H1 (cell line): Measurements from ENCODE around the gene MYH10. TPM values are rescaled to one million over a fixed set of nuclear protein-coding genes. Genes with fewer than 3 reads are reported as not detected.

Source experiments
- CTCF ChIA-PET: fragments of 300-600 bp; sonication (Branson Sonifier 250); formaldehyde crosslinking; loops from one replicate; lab custom pipeline; 2021; ENCODE audit not compliant: partially characterized antibody; lab: Charles Lee
- POLR2A ChIA-PET: fragments of 300-600 bp; sonication (Branson Sonifier 250); formaldehyde crosslinking; loops from one replicate; lab custom pipeline; 2021; ENCODE audit warnings: inconsistent platforms; ENCODE audit not compliant: partially characterized antibody; lab: Charles Lee
- DNase-seq, 2 experiments: peaks; one replicate each; pipeline versions ENCODE4 v3.0.0 to v3.0.0-alpha.2; 2010 to 2022; ENCODE audit warnings: low spot score in 2 of 2, low read depth in 1 of 2, mixed read lengths in 1 of 2
- FAIRE-seq: peaks from 2 replicates; lab custom pipeline; 2011; peaks lifted over from hg19 to GRCh38; lab: Jason Lieb, UNC
- H2AFZ ChIP-seq: 2 replicates; pipeline ENCODE4 v1.8.1; 2012; ENCODE audit warnings: low read length, inconsistent platforms
- H2AK5ac ChIP-seq: 2 replicates; pipeline ENCODE4 v1.6.1; 2013; ENCODE audit warnings: low read depth, low read length
- H2BK120ac ChIP-seq: replicated peaks from 2 replicates; pipeline ENCODE3; 2013; ENCODE audit warnings: low read depth, low read length, inconsistent platforms
- H2BK12ac ChIP-seq: 2 replicates; pipeline ENCODE4 v1.6.1; 2013; ENCODE audit warnings: low read depth, low read length
- H2BK15ac ChIP-seq: 2 replicates; pipeline ENCODE4 v1.6.1; 2013; ENCODE audit warnings: low read length
- H2BK20ac ChIP-seq: 2 replicates; pipeline ENCODE4 v1.6.1; 2013; ENCODE audit warnings: low read length
- H2BK5ac ChIP-seq: 2 replicates; pipeline ENCODE4 v1.6.1; 2013; ENCODE audit warnings: low read depth, low read length
- H3K14ac ChIP-seq: 2 replicates; pipeline ENCODE4 v1.6.1; 2013; ENCODE audit warnings: inconsistent platforms; ENCODE audit not compliant: insufficient read length
- H3K18ac ChIP-seq: 2 replicates; pipeline ENCODE4 v1.6.1; 2013; ENCODE audit warnings: low read length; ENCODE audit errors: extremely low read depth
- H3K23ac ChIP-seq: 2 replicates; pipeline ENCODE4 v1.6.1; 2013; ENCODE audit warnings: inconsistent platforms; ENCODE audit not compliant: insufficient read length
- H3K23me2 ChIP-seq: 2 replicates; pipeline ENCODE4 v1.6.1; 2013; ENCODE audit warnings: low read depth, low read length
- H3K27ac ChIP-seq: 2 replicates; pipeline ENCODE4 v1.6.1; 2011; ENCODE audit warnings: low read depth, low read length, inconsistent platforms
- H3K27me3 ChIP-seq, 4 experiments: replicated peaks in 1 of 4; 1 replicate in 1 of 4; 2 replicates in 3 of 4; pipeline versions ENCODE4 v1.6.1 to v1.8.1; 2011 to 2013; ENCODE audit warnings: low read length in 3 of 4, mild to moderate bottlenecking in 3 of 4, inconsistent platforms in 2 of 4, mixed read lengths in 2 of 4, moderate library complexity in 1 of 4; ENCODE audit not compliant: control insufficient read depth in 3 of 4, insufficient read depth in 3 of 4; ENCODE audit errors: extremely low read depth in 1 of 4
- H3K36me3 ChIP-seq, 4 experiments: 2 replicates each; pipeline versions ENCODE4 v1.6.1 to v1.8.1; 2011 to 2013; ENCODE audit warnings: mild to moderate bottlenecking in 4 of 4, low read length in 3 of 4, moderate library complexity in 2 of 4, control low read depth in 1 of 4, inconsistent platforms in 1 of 4; ENCODE audit not compliant: insufficient read depth in 4 of 4, control insufficient read depth in 2 of 4
- H3K4ac ChIP-seq: replicated peaks from 2 replicates; pipeline ENCODE3; 2013; ENCODE audit warnings: low read length, low read depth, mixed read lengths, inconsistent platforms; ENCODE audit not compliant: insufficient read length
- H3K4me1 ChIP-seq, 4 experiments: replicated peaks in 1 of 4; 1 replicate in 1 of 4; 2 replicates in 3 of 4; pipeline versions ENCODE4 v1.6.1 to v1.8.1; 2011 to 2013; ENCODE audit warnings: low read length in 3 of 4, inconsistent platforms in 2 of 4, mixed read lengths in 1 of 4; ENCODE audit not compliant: insufficient read depth in 4 of 4, control insufficient read depth in 3 of 4
- H3K4me2 ChIP-seq, 2 experiments: 2 replicates each; pipeline versions ENCODE4 v1.6.1 to v1.8.1; 2011 to 2013; ENCODE audit warnings: low read depth in 2 of 2, low read length in 2 of 2, control low read depth in 1 of 2, inconsistent platforms in 1 of 2, mild to moderate bottlenecking in 1 of 2; ENCODE audit not compliant: insufficient read depth in 1 of 2
- H3K4me3 ChIP-seq, 4 experiments: fragments of 200-600, 300-600 bp in 1 of 4; sonication (generic), shearing (Covaris generic), sonication (Bioruptor Twin) in 1 of 4; 2 replicates each; pipeline versions ENCODE4 v1.5.1 to v1.8.1; 2011 to 2016; ENCODE audit warnings: low read length in 4 of 4, low read depth in 3 of 4, control low read depth in 2 of 4, inconsistent platforms in 2 of 4, mild to moderate bottlenecking in 2 of 4, mixed read lengths in 1 of 4, moderate library complexity in 1 of 4; ENCODE audit not compliant: insufficient read depth in 2 of 4; ENCODE audit errors: extremely low read depth in 1 of 4
- H3K56ac ChIP-seq: replicated peaks from 2 replicates; pipeline ENCODE3; 2013; ENCODE audit warnings: low read depth, mild to moderate bottlenecking, mixed read lengths, low read length, inconsistent platforms; ENCODE audit not compliant: insufficient read length
- H3K79me1 ChIP-seq: 2 replicates; pipeline ENCODE4 v1.6.1; 2013; ENCODE audit warnings: low read depth, low read length, control low read depth
- H3K79me2 ChIP-seq, 2 experiments: 2 replicates each; pipeline versions ENCODE4 v1.6.1 to v1.8.1; 2012 to 2013; ENCODE audit warnings: low read length in 2 of 2, mild to moderate bottlenecking in 2 of 2, inconsistent platforms in 1 of 2; ENCODE audit not compliant: insufficient read depth in 2 of 2, control insufficient read depth in 1 of 2
- H3K9ac ChIP-seq, 4 experiments: replicated peaks in 1 of 4; 1 replicate in 1 of 4; 2 replicates in 3 of 4; pipeline versions ENCODE4 v1.6.1 to v1.8.1; 2011 to 2013; ENCODE audit warnings: low read depth in 3 of 4, low read length in 3 of 4, control low read depth in 2 of 4, mild to moderate bottlenecking in 2 of 4, moderate library complexity in 2 of 4, inconsistent platforms in 1 of 4; ENCODE audit errors: extremely low read depth in 1 of 4
- H3K9me3 ChIP-seq, 2 experiments: 2 replicates each; pipeline versions ENCODE4 v1.6.1 to v1.8.1; 2012 to 2013; ENCODE audit warnings: mild to moderate bottlenecking in 2 of 2, moderate library complexity in 2 of 2, control low read depth in 1 of 2, inconsistent platforms in 1 of 2, low read depth in 1 of 2, low read length in 1 of 2, mixed read lengths in 1 of 2; ENCODE audit not compliant: insufficient read depth in 2 of 2
- H4K20me1 ChIP-seq, 2 experiments: replicated peaks in 1 of 2; 2 replicates each; pipeline versions ENCODE3 to v1.8.1; 2011 to 2013; ENCODE audit warnings: inconsistent platforms in 2 of 2, low read length in 2 of 2, mild to moderate bottlenecking in 1 of 2; ENCODE audit not compliant: insufficient read depth in 2 of 2, control insufficient read depth in 1 of 2
- H4K5ac ChIP-seq: 2 replicates; pipeline ENCODE4 v1.6.1; 2013; ENCODE audit warnings: low read length, low read depth, mixed read lengths, inconsistent platforms; ENCODE audit not compliant: insufficient read length
- H4K8ac ChIP-seq: 2 replicates; pipeline ENCODE4 v1.8.0; 2013; ENCODE audit warnings: mild to moderate bottlenecking, moderate library complexity, low read length, inconsistent platforms; ENCODE audit not compliant: insufficient read depth; ENCODE audit errors: extremely low read depth
- H4K91ac ChIP-seq: replicated peaks from 2 replicates; pipeline ENCODE3; 2013; ENCODE audit warnings: low read length, mixed read lengths, inconsistent platforms; ENCODE audit not compliant: insufficient read length
- HDAC2 ChIP-seq, 2 experiments: fragments of 300-600 bp in 1 of 2; sonication (generic) in 1 of 2; IDR thresholded peaks; 2 replicates each; pipeline ENCODE4 v1.6.1; 2011 to 2012; ENCODE audit warnings: low read depth in 2 of 2, low read length in 2 of 2, mild to moderate bottlenecking in 2 of 2, moderate library complexity in 2 of 2, borderline replicate concordance in 1 of 2, inconsistent platforms in 1 of 2
- RXRA ChIP-seq: IDR thresholded peaks from 2 replicates; pipeline ENCODE4 v1.6.1; 2011; ENCODE audit warnings: low read depth, mild to moderate bottlenecking, low read length, moderate library complexity; ENCODE audit not compliant: insufficient read depth
- SUZ12 ChIP-seq: fragments of 200-600 bp; sonication (generic); IDR thresholded peaks from 2 replicates; pipeline ENCODE4 v1.6.1; 2012; ENCODE audit warnings: mild to moderate bottlenecking, inconsistent platforms, low read length, moderate library complexity, mixed read lengths
- WGBS, 2 experiments: shearing (Covaris generic) in 1 of 2; methylation state at CpG; one replicate each; pipeline versions ENCODE4 v1.1.6 to v1.1.7; 2013 to 2015; ENCODE audit warnings: low lambda C conversion rate in 2 of 2, mixed read lengths in 2 of 2, inconsistent platforms in 1 of 2, low coverage in 1 of 2, missing lambda C conversion rate in 1 of 2; ENCODE audit not compliant: insufficient replicate concordance in 2 of 2, insufficient coverage in 1 of 2, insufficient read length in 1 of 2; ENCODE audit errors: extremely low coverage in 1 of 2, missing lambda C conversion rate in 1 of 2; 5-methylcytosine and 5-hydroxymethylcytosine counted together
- polyA plus RNA-seq, 7 experiments: library from polyadenylated mRNA; depleted of rRNA in 3 of 7; stranded (reverse) in 5 of 7; unstranded in 2 of 7; fragments of >200 nt in 5 of 7; fragments of 200-250 nt in 2 of 7; gene quantifications; 1 replicate in 5 of 7; 2 replicates in 1 of 7; 4 replicates in 1 of 7; pipeline versions ENCODE4 v1.2.1 to v1.2.3, GENCODE V29; 2011 to 2013; ENCODE audit warnings: missing spikeins in 2 of 7, mixed read lengths in 2 of 7
- total RNA-seq: library from RNA; stranded (reverse); fragmentation: NEBNext Ultra II Directional; extraction: Animal tissue kit (Norgen Biotek cat#: 25700); gene quantifications from 2 replicates; pipeline ENCODE4 v1.2.1, GENCODE V29; 2021

The MYH10 gene
- total and polyA plus RNA-seq, 2 of the 8 experiments (the other 6 are each of a cell fraction or from before 2014, with no cell fraction given) = 64.1 to 289 TPM

DNA sequence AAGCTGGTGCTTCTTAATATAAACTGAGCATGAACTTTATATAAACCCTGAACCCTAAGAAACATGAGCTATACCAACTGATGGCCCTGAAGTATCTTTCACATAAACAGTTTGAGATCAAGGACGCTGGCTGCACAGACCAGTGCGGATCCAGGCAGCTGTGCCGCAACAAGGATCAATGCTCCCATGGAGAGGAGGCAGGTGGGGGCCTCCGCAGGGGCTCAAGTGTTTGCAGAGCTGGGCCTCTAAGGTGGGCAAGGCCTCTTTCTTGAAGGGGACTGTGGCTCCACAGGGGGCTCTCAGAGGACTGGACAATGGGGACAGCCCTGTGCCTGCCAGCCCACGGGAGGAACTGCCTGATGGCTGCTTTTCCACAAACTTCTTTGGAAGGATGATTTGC lies 148.8 kb downstream of the MYH10 start:
- H3K27me3 ChIP-seq = no peaks in the 10 kb centered on the region
- H3K9ac ChIP-seq = no peak overlapping the region
- H3K27ac ChIP-seq = no peak overlapping the region
- no peak overlapping the region for H3K56ac ChIP-seq
- no peak overlapping the region for H4K5ac ChIP-seq
- FAIRE-seq (no peak), DNase-seq (no peak)
- H2BK15ac ChIP-seq = no peak overlapping the region
- H3K4me1 ChIP-seq = no peaks in the 10 kb centered on the region
- H2BK20ac ChIP-seq = no peak overlapping the region
- H3K79me1 ChIP-seq = no peaks in the 10 kb centered on the region; the same call in 1 of the 2 replicates
- no peak overlapping the region for H2AFZ ChIP-seq
- H3K23me2 ChIP-seq = no peaks in the 10 kb centered on the region
- H4K8ac ChIP-seq = no peak overlapping the region
- H2BK12ac ChIP-seq = no peak overlapping the region
- H3K36me3 ChIP-seq = peaks cover 53 to 96% (median 75%) of the 10 kb centered on the region in 4 experiments
- no peak overlapping the region for H3K4me3 ChIP-seq
- H2AK5ac ChIP-seq = no peak overlapping the region
- H3K4me2 ChIP-seq = no peak overlapping the region
- no peak overlapping the region for H3K14ac ChIP-seq
- H3K18ac ChIP-seq = no peak overlapping the region
- no peak overlapping the region for H4K91ac ChIP-seq
- no peak overlapping the region for H3K4ac ChIP-seq
- no peak overlapping the region for H2BK5ac ChIP-seq
- POLR2A ChIA-PET = no interaction called here
- TF ChIP-seq SUZ12 (no peak), HDAC2 (IDR thresholded peaks at IDR 0.05; ENCODE audit: borderline replicate concordance in 1 of 2, low read depth in 2 of 2, low read length in 2 of 2) (no peak), RXRA (no peak)
- H3K9me3 ChIP-seq = no peaks in the 10 kb centered on the region
- no peaks in the 10 kb centered on the region for H3K79me2 ChIP-seq
- no peak overlapping the region for H2BK120ac ChIP-seq
- no peak overlapping the region for H3K23ac ChIP-seq
- H4K20me1 ChIP-seq = peaks cover 1 to 6% of the 10 kb centered on the region in 2 experiments
- CTCF ChIA-PET = interaction anchor here (1.3 to 1.8 kb wide), 2 partner anchors 19 to 49 kb away, joined by 3 to 4 read pairs; no protein-coding TSS in a partner anchor
- 90% methylated on average over 5 of the region's 5 CpGs; no CpG with 5 or more reads in 1 of the 2 experiments for WGBS, 2 experiments
